Measurements from ENCODE around the gene TP53I13. TPM values are rescaled to one million over a fixed set of nuclear protein-coding genes. Genes with fewer than 3 reads are reported as not detected.

The TP53I13 gene
- total RNA-seq, 3 donors from 2014 or later: 40.9 to 53.9 (median 42.1) TPM

DNA sequence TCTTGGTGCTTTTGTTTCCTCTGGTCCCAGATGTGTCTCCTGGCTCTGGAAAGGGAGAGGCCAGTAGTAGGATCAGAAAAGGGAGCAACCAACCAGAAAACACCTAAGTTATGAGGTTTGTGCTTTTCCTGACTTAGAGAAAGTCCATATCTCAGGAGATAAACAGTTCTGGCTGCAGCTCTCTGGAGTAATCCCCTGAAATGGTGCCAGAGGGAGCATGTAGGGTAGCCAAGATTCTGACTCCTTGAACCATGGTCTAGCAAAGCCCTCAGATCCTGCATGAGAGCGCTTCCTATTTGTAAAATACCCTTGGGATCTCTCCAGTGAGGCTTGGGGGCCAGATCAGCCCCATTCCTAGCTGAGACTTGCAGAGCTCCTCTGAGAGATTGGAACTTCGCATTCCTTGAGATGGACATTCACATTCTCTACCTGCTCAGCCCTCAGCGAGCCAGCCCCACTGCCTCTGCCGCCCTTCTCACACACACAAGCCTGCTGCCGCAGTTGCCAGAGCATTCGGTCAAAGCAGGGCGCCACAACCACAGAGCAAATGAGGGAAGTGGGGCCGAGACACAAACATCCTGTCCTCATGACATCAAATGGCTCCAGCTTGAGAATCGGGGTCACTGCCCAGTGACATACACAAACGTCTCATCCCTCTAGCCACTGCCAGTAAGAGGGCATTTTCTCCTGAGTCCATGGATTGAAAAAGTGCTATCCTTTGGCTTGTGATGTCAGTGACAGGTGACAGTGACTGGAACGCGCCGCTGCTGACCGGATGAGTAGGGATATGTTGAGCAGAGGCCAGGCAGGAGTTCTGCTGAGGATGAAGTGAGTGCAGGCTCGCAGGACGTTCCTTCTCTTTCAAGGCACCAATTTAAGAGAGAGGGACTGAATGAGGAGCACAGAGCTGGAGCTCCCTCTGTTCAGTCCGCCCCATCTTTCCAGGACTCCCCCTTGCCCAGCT is 6.7 kb upstream of the TP53I13 start:
- H3K27me3 Mint-ChIP-seq (ENCODE audit: low read depth): no peaks in the 10 kb centered on the region
- peaks cover 6% of the 10 kb centered on the region for H3K36me3 Mint-ChIP-seq (ENCODE audit: insufficient read depth)
- DNase-seq (no peak), ATAC-seq (no peak)
- peaks cover 46% of the 10 kb centered on the region for H3K4me1 Mint-ChIP-seq (ENCODE audit: low read depth)
- H3K4me3 Mint-ChIP-seq: no peak overlapping the region
- H3K9me3 Mint-ChIP-seq: no peaks in the 10 kb centered on the region

DNA sequence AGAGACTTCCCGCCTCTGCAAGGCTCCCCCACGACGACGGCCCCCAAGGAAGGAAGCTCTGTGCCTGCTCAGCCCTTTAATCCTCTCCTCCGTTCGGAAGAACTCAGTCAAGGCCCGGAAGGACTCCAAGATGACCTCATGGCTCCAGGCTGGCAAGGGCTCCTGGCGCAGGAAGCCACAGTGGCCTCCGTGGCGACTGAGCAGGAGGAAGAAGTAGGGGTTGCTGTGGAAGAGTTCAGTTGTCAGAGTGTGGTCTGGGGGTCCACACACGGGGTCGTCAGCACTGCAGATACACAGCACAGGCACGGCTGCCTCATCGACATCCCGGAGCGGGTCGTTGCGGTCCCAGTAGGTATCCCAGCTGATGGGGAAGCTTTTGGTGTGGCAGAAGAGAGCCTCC is 5.9 kb upstream of the TP53I13 start:
- no peak for DNase-seq
- H3K9me3 Mint-ChIP-seq: no peaks in the 10 kb centered on the region
- H3K4me3 Mint-ChIP-seq: no peak overlapping the region
- no peak for ATAC-seq
- peaks cover 6% of the 10 kb centered on the region for H3K36me3 Mint-ChIP-seq (ENCODE audit: insufficient read depth)
- H3K4me1 Mint-ChIP-seq (ENCODE audit: low read depth): peaks cover 38% of the 10 kb centered on the region
- no peaks in the 10 kb centered on the region for H3K27me3 Mint-ChIP-seq (ENCODE audit: low read depth)

DNA sequence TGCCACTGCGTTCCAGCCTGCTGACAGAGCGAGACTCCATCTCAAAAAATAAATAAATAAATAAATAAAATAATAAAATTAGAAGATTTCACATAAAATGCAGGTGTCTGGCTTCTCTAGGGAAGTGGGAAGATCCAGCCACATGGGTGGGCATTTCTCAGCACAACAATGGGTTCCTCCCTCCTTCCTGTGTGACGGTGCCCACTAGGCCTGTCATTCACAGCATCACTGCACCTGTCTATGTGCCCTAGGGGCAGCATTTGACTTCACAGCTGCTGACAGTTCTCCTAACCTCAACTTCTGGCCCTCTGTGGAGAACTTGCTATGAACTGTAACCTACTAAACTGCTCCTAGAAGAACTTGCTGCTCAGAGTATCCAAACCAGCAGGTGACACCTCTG is 4.7 kb upstream of the TP53I13 start:
- peaks cover 34% of the 10 kb centered on the region for H3K4me1 Mint-ChIP-seq (ENCODE audit: low read depth)
- H3K27me3 Mint-ChIP-seq (ENCODE audit: low read depth): no peaks in the 10 kb centered on the region
- H3K9me3 Mint-ChIP-seq: no peaks in the 10 kb centered on the region
- no peak overlapping the region for H3K4me3 Mint-ChIP-seq
- ATAC-seq (no peak), DNase-seq (no peak)
- H3K36me3 Mint-ChIP-seq (ENCODE audit: insufficient read depth): peaks cover 6% of the 10 kb centered on the region

DNA sequence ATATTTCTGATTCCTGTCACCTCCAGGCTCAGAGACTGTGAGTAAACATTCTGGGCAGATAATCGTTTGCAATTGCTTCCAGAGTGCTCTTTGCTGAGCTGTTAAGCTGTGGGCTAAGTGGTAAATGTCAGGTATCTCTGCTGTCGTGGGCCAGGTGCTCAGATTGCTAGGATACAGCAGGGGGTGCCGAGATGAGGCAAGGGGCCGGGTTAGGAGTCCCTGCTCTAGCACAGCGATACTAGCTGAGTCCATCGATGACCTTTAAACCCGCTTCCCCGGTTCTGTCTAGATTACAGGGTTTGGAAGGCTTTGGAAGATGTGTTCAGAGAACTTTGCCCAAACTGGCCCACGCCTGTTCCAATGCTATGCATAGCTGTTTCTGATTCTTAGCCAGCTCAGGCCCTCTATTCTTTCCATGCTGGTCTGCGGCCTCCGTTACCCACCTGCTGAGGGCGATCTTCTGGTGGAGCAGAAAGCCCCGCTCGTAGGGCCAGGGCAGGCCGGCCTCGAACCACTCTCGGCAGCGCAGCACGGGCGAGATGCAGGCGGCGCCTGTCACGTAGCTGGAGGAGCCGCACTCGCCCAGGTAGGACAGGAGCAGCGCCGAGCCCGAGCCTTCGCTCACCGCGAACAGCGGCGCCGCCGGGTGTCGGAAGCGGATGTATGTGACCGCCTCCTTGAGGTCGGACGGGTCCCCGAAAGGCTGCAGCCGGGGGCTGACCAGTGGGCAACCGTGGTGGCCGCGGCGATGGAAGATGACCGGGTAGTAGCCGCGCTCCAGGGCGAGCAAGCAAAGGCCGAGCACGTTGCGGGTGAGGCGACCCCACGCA is 2.6 kb upstream of the TP53I13 start:
- Mint-ChIP-seq H3K27me3 (ENCODE audit: low read depth) (no peaks in the 10 kb centered on the region), H3K36me3 (ENCODE audit: insufficient read depth) (peaks cover 2% of the 10 kb centered on the region), H3K4me3 (peak overlapping the region; percentile 88), H3K4me1 (ENCODE audit: low read depth) (peaks cover 40% of the 10 kb centered on the region), H3K9me3 (no peaks in the 10 kb centered on the region)
- ATAC-seq (peak; percentile 11 to 16), DNase-seq (peak; percentile 48)

DNA sequence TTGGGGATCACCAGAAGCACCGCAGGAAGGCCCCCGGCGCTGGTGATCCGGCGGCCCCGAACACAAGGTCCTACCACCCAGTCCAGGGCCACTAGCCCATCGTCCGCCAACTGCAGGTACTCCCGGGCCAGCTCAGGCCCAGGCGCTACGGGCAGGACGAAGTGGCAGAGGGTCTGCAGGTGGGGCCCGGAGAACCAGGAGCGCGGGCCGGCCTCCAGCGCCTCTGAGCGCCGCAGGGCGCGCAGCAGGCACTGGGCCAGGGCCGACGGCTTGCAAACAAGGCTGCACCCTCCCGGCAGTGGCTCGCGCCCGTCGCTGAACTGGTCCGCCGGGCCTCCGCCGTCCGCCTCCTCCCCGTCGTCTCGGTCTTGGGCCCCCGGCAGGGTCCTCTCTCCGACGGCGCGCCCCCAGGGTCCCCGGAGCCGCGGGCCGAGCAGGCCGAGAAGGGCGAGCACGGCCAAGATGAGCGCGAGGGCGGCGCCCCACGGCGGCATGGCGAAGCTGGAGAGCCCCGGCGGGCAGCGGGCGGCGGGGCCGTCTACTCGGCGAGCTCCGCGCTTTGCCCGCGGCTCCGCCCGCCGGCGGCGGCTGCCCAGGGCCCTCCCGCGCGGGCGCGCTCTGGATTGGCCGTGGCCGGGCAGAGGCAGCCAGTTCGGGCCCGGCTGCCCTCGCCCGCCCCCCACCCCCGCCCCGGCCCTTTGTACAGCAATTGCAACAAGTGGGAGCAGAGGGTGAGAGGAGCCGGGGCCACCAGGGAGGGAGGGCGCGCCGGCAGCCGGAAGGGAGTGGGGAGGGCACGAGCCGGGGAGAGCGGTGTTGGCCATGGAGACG is 1.8 kb upstream of the TP53I13 start, which contains the start of gene ABHD15:
Gene ABHD15, minus strand, starts transcription at position 565 of the 831 bp plus-strand sequence. Its CDS starts 71 bp downstream, at position 494.
- Mint-ChIP-seq H3K9me3 (no peaks in the 10 kb centered on the region), H3K27me3 (ENCODE audit: low read depth) (no peaks in the 10 kb centered on the region), H3K4me3 (peak within 1 kb of the TSS; percentile 94), H3K36me3 (ENCODE audit: insufficient read depth) (peaks cover 3% of the 10 kb centered on the region), H3K4me1 (ENCODE audit: low read depth) (peaks cover 39% of the 10 kb centered on the region)
- DNase-seq: peak; percentile 40
- ATAC-seq: peak; percentile 45 to 49

DNA sequence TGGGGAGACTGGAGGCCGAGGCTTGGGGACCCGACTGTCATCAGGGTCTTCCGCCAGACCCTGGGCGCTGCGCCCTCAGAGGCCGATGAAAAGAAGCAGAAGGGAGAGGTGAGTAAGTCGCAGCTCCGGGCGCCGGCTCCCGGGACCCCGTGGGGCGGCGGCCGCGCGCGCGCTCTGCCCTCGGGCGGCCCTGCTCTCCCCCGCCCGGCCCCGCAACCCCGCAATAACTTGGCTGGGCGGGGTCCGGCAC is 1.3 kb upstream of the TP53I13 start:
- Mint-ChIP-seq H3K36me3 (ENCODE audit: insufficient read depth) (peaks cover 3% of the 10 kb centered on the region), H3K4me1 (ENCODE audit: low read depth) (peaks cover 34% of the 10 kb centered on the region), H3K4me3 (peak overlapping the region; percentile 94), H3K9me3 (no peaks in the 10 kb centered on the region), H3K27me3 (ENCODE audit: low read depth) (no peaks in the 10 kb centered on the region)
- ATAC-seq: peak; percentile 4 to 7
- no peak for DNase-seq

DNA sequence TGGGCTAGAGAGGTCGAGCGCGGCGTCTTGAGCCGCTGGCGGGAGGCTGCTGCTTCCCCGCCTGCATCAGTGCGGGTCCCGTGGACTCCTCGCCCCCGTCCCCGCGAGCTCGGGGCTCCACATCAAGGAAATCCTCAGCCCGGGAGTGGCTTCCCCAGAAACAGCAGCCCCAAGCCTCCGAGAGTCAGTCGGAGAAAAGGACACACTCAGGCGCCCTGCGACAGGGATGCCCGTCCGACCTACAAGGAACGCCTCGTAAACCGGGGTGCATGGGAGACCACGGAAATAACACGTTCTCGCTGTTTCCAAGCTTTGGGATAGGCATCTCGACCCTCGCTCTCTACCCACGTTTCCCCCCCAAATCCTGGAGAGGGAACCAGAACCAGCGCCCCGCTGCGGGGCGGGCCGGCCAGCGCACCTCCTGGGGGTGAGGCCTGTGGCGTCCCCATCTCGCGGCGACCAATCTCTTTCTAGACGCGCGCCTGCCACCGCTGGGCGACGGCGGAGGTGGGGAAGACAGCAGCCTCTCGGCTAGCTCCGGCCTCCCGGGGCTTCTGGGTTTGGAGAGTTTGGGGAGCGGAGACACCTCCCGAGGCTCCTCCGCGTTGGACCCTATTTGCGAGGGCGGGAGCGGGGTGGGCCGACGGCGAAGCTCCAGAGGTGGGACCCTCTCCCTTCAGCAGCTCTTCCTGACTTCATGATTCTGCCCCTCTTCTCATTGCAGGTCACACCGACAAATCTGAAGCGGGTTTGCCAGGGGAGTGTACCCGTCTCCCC is 759 bp upstream of the TP53I13 start:
- peak overlapping the region; percentile 94 for H3K4me3 Mint-ChIP-seq
- no peaks in the 10 kb centered on the region for H3K9me3 Mint-ChIP-seq
- peaks cover 29% of the 10 kb centered on the region for H3K4me1 Mint-ChIP-seq (ENCODE audit: low read depth)
- H3K27me3 Mint-ChIP-seq (ENCODE audit: low read depth): no peaks in the 10 kb centered on the region
- DNase-seq (peak; percentile 66), ATAC-seq (peak; percentile 63 to 67)
- H3K36me3 Mint-ChIP-seq (ENCODE audit: insufficient read depth): peaks cover 3% of the 10 kb centered on the region

DNA sequence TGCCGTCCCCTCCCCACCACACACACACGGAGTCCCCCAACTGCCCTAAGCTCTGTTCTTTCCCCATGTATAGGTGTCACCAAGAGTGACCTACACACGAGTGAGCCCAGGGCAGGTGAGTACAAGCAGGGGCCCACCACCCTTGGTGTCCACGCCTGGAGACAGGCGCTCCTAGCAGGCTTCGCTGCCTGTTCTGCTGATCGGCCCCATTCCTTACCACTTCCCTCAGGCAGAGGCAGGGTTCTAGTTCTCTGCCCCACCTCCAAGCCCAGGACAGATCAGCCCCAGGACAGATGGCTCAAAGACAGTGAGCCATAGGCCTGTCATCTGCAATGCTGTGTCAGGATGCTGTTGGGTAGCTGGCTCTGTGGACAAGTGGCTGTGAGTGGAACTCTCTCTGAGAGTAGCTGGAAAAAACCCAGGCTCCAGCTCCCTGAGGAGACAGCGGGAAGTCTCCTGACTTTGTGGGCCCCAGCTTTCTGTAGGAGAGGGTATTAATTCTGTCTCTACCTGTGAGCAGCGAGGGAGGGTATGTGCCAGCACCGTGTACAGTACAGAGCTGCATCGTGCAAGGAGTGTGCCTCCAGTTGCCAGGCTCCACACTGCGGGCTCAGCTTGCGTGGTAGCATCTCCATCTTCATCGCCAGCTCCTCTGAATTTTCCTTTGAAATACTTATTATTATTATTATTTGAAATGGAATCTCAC is 897 bp downstream of the TP53I13 start:
- no peak for ATAC-seq
- Mint-ChIP-seq H3K4me1 (ENCODE audit: low read depth) (peaks cover 18% of the 10 kb centered on the region), H3K36me3 (ENCODE audit: insufficient read depth) (peaks cover 6% of the 10 kb centered on the region), H3K4me3 (peak overlapping the region; percentile 84), H3K27me3 (ENCODE audit: low read depth) (no peaks in the 10 kb centered on the region), H3K9me3 (no peaks in the 10 kb centered on the region)
- no peak for DNase-seq

DNA sequence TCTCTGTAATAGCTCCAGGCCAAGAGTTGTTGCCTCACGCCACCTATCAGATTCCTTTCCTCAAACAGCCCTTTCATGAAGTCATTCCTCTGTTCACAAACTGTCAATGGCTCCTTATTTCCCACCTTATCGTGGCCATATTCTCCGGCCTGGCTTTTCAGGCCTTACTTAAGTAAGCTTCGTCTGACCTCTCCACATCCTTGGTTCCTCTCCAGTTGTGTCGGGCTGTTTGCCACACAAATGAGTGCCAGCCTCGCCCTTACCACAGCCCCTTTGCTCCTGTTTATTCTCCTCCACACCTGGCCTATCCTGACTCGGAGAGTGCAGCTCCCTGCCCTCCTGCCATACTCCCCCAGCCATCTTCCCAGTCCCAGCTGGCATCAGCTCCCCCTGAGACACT is 2.0 kb downstream of the TP53I13 start:
- ATAC-seq (no peak), DNase-seq (no peak)
- Mint-ChIP-seq H3K4me1 (ENCODE audit: low read depth) (peaks cover 16% of the 10 kb centered on the region), H3K4me3 (no peak overlapping the region), H3K36me3 (ENCODE audit: insufficient read depth) (peaks cover 10% of the 10 kb centered on the region), H3K27me3 (ENCODE audit: low read depth) (no peaks in the 10 kb centered on the region), H3K9me3 (no peaks in the 10 kb centered on the region)

DNA sequence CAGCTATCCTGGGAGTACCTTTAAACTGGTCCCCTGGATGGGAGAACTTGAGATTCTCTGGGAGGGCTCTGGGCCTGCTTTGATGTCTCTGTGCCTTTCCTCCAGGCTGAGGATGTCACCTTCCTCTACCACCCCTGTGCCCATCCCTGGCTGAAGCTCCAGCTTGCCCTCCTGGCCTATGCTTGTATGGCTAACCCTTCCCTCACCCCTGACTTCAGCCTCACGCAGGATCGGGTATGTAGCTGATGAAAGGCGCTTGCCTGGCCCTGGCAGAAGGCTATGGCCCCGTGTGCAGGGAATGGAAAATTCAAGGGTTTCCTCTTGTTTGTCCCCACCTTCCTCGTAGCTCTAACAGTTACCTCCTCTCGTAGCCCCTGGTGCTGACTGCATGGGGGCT is 3.0 kb downstream of the TP53I13 start:
- peaks cover 9% of the 10 kb centered on the region for H3K4me1 Mint-ChIP-seq (ENCODE audit: low read depth)
- no peak for DNase-seq

DNA sequence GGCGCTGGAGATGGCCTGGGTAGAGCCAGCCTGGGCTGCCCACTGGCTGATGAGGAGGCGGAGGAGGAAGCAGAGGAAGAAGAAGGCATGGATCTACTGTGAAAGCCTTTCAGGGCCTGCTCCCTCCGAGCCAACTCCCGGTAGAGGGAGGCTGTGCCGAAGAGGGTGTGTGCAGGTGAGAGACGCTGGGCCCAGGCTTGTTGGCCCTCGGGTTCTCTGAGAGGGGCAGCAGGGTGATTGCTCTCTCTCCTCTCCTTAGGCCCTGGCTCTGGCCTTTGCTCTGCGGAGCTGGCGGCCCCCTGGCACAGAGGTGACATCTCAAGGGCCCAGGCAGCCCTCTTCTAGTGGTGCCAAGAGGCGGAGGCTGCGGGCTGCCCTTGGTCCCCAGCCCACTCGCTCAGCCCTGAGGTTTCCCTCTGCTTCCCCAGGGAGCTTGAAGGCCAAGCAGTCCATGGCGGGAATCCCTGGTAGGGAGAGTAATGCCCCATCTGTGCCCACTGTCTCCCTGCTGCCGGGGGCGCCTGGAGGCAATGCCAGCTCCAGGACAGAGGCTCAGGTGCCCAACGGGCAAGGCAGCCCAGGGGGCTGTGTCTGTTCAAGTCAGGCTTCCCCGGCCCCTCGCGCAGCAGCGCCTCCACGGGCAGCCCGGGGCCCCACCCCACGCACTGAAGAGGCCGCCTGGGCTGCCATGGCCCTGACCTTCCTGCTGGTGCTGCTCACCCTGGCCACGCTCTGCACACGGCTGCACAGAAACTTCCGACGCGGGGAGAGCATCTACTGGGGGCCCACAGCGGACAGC is 3.6 kb downstream of the TP53I13 start:
- Mint-ChIP-seq H3K27me3 (ENCODE audit: low read depth) (no peaks in the 10 kb centered on the region), H3K4me3 (no peak overlapping the region), H3K4me1 (ENCODE audit: low read depth) (peaks cover 9% of the 10 kb centered on the region), H3K36me3 (ENCODE audit: insufficient read depth) (peaks cover 10% of the 10 kb centered on the region), H3K9me3 (no peaks in the 10 kb centered on the region)
- DNase-seq (no peak), ATAC-seq (peak in 1 of 2 donors; percentile 0)

More for the DNA sequence above, 3.0 kb downstream of the TP53I13 start:
- no peak overlapping the region for H3K4me3 Mint-ChIP-seq
- ATAC-seq: no peak
- no peaks in the 10 kb centered on the region for H3K27me3 Mint-ChIP-seq (ENCODE audit: low read depth)
- peaks cover 10% of the 10 kb centered on the region for H3K36me3 Mint-ChIP-seq (ENCODE audit: insufficient read depth)
- no peaks in the 10 kb centered on the region for H3K9me3 Mint-ChIP-seq

DNA sequence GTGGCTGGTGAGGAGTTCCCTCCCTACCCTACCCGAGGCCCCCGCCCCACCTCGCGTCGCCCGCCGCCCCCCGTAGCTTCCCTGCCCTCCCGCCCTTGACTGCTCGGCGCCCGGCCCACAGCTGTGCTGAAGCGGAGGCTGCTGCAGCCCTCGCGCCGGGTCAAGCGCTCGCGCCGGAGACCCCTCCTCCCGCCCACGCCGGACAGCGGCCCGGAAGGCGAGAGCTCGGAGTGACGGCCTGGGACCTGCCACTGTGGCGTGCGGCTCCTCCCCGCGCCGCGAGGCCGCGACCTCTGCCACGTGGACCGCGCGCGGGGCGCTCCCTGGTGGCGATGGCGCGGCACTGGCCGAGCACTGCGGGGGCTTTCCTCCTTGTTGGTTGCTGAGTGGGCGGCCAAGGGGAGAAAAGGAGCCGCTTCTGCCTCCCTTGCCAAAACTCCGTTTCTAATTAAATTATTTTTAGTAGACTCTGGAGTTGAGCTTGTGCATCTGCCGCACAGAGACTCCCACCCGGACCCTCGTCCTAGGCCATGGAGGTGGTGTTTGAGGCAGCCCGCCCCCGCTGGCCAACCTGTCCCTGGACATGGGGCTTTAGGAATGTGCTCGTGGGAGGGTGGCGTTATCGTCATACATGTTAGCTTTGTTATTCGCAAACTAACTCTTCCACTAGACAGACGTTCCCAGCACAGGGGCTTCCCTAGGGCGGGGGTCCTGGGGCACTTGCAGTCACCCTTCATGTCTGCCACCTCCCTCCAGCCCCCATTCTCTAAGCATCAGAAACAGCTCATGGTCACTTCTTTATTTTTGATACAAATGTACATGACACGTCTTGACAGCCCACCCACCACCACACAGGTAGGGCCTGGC is 4.4 kb downstream of the TP53I13 start:
- ATAC-seq (peak; percentile 45 to 56), DNase-seq (peak; percentile 64)
- H3K4me1 Mint-ChIP-seq (ENCODE audit: low read depth): peaks cover 9% of the 10 kb centered on the region
- peaks cover 10% of the 10 kb centered on the region for H3K36me3 Mint-ChIP-seq (ENCODE audit: insufficient read depth)
- H3K9me3 Mint-ChIP-seq: no peaks in the 10 kb centered on the region
- H3K27me3 Mint-ChIP-seq (ENCODE audit: low read depth): no peaks in the 10 kb centered on the region
- no peak overlapping the region for H3K4me3 Mint-ChIP-seq

Data from activated T-cell treated with anti-CD3 and anti-CD28 coated beads, Interleukin-2, amount 50 U/mL, for 4 hours (primary cell).